HFFc6 (cell line): ENCODE results near the gene CDK14. TPM values are rescaled to one million over a fixed set of nuclear protein-coding genes. Genes with fewer than 3 reads are reported as not detected.
A peak's percentile ranks its signal among the peaks of the same experiment; 100 is the strongest.

Source experiments
- DNase-seq: peaks from one replicate; pipeline ENCODE4 v3.0.0-alpha.2; 2018
- H3K27ac Mint-ChIP-seq: 2 replicates; pipeline ENCODE4 v1.8.0; 2020; ENCODE audit warnings: mild to moderate bottlenecking, mixed read lengths
- H3K27me3 Mint-ChIP-seq: 2 replicates; pipeline ENCODE4 v1.8.0; 2021; ENCODE audit warnings: mild to moderate bottlenecking, moderate library complexity, mixed read lengths; ENCODE audit not compliant: insufficient read depth
- H3K36me3 Mint-ChIP-seq: 2 replicates; pipeline ENCODE4 v1.8.0; 2021; ENCODE audit warnings: low read depth, mixed read lengths
- H3K4me1 Mint-ChIP-seq: 2 replicates; pipeline ENCODE4 v1.8.0; 2020; ENCODE audit warnings: low read depth, mixed read lengths
- H3K4me3 Mint-ChIP-seq: 2 replicates; pipeline ENCODE4 v1.8.0; 2020; ENCODE audit warnings: mild to moderate bottlenecking, moderate library complexity, mixed read lengths
- H3K9me3 Mint-ChIP-seq: 2 replicates; pipeline ENCODE4 v1.8.0; 2020; ENCODE audit warnings: mild to moderate bottlenecking, mixed read lengths
- total RNA-seq, 6 experiments: library from RNA; stranded (reverse); fragmentation: NEBNext Ultra II Directional; extraction: Animal tissue kit (Norgen Biotek cat#: 25700); gene quantifications; 2 replicates in 1 of 6; 3 replicates in 5 of 6; pipeline ENCODE4 v1.2.3, GENCODE V29; 2021
- TF ChIP-seq, protein P1 (sequence below): fragments of 200-600 bp; sonication (generic); IDR thresholded peaks from 2 replicates; pipeline ENCODE4 v1.5.0; 2021; ENCODE audit warnings: antibody characterized with exemption, mild to moderate bottlenecking

CDK14 gene
- total RNA-seq, 6 experiments from 2014 or later, result 18.4 to 28.6 (median 27.2) TPM

DNA sequence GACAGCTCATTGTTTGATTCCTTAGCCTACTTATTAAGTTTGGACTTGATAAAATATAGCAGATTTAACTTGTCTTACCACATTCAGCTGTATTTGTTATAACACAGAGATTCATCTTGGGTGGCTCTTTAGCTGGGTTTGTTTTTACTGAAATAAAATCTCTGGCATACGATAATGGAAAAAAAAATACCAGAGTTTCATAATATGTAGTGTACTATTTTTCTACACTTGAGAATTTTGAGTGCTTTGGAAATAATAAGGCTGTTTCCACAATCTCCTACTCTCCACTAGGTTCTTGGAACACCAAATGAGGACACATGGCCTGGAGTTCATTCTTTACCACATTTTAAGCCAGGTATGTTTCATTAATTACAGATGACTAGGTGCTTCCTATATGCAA is 449.5 kb downstream of the CDK14 start:
- no peak for DNase-seq
- H3K4me1 Mint-ChIP-seq, result peaks cover 26% of the 10 kb centered on the region
- H3K4me3 Mint-ChIP-seq, result no peak overlapping the region
- TF ChIP-seq, protein P1, sequence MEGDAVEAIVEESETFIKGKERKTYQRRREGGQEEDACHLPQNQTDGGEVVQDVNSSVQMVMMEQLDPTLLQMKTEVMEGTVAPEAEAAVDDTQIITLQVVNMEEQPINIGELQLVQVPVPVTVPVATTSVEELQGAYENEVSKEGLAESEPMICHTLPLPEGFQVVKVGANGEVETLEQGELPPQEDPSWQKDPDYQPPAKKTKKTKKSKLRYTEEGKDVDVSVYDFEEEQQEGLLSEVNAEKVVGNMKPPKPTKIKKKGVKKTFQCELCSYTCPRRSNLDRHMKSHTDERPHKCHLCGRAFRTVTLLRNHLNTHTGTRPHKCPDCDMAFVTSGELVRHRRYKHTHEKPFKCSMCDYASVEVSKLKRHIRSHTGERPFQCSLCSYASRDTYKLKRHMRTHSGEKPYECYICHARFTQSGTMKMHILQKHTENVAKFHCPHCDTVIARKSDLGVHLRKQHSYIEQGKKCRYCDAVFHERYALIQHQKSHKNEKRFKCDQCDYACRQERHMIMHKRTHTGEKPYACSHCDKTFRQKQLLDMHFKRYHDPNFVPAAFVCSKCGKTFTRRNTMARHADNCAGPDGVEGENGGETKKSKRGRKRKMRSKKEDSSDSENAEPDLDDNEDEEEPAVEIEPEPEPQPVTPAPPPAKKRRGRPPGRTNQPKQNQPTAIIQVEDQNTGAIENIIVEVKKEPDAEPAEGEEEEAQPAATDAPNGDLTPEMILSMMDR, result no peak
- no peak overlapping the region for H3K27ac Mint-ChIP-seq
- no peaks in the 10 kb centered on the region for H3K27me3 Mint-ChIP-seq
- no peaks in the 10 kb centered on the region for H3K36me3 Mint-ChIP-seq
- H3K9me3 Mint-ChIP-seq, result no peaks in the 10 kb centered on the region

DNA sequence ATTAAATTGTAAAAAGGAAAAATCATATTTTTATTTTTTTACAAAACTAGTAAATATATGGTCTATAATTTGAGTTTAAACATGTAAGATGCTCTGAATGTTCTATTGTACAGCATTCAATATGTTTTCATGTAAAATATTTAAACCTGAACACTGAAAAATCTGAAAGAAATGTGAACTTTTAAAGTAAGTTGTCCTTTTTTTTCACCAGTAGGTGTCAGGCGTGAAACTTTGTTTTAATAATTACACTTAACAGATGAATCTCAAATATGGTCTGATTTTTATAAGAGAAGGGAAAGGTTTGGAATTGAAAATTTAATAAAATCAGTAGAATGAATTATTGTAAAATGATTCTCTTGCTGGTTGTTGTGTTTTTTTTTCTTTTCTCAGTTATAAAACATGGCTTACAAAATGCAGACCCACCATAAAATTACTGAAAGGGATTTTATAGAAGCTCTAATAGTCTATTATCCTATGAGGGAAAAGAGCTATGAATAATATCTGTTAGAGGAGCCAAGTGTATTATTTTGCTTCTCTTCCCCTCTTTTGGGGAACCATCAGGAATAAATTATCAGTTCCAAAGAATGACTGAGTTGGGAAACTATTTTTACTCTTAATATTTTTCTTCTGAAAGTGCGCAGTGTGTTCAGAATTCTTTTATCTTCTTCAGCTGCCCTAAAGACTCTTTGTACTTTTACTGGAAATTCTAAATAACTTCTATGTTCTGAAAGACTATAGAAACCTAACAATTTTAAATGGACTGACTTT is 450.4 kb downstream of the CDK14 start:
- peak overlapping the region; percentile 27; the same call in 1 of the 2 replicates for H3K27ac Mint-ChIP-seq
- H3K4me1 Mint-ChIP-seq, result peaks cover 30% of the 10 kb centered on the region
- H3K27me3 Mint-ChIP-seq, result no peaks in the 10 kb centered on the region; the same call in 1 of the 2 replicates
- H3K4me3 Mint-ChIP-seq, result no peak overlapping the region
- no peak for DNase-seq
- TF ChIP-seq, protein P1, result peak; percentile 80
- H3K9me3 Mint-ChIP-seq, result no peaks in the 10 kb centered on the region
- H3K36me3 Mint-ChIP-seq, result no peaks in the 10 kb centered on the region

DNA sequence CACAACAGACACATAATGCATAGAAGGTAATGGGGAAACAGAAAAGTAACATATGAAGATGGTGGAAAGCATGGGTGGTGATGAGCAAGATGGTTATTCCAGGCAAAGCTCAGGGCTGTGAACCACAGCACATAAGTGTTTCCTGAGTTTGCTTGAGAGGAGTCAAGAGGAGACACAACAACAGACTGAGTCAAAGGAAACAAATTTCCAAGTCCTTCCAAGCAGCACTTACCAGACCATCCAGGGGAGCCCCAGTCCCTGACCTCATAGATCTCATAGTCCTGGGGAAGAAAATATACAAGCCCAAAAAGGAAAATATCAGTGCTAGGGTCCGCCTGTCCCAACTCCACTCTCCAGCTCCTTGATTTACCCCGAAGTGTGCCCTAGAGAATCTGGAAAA is 451.5 kb downstream of the CDK14 start:
- Mint-ChIP-seq H3K4me1 (peaks cover 21% of the 10 kb centered on the region), H3K36me3 (no peaks in the 10 kb centered on the region), H3K27ac (no peak overlapping the region), H3K27me3 (no peaks in the 10 kb centered on the region; the same call in 1 of the 2 replicates), H3K4me3 (no peak overlapping the region), H3K9me3 (no peaks in the 10 kb centered on the region)
- DNase-seq, result no peak
- TF ChIP-seq, protein P1, result no peak

DNA sequence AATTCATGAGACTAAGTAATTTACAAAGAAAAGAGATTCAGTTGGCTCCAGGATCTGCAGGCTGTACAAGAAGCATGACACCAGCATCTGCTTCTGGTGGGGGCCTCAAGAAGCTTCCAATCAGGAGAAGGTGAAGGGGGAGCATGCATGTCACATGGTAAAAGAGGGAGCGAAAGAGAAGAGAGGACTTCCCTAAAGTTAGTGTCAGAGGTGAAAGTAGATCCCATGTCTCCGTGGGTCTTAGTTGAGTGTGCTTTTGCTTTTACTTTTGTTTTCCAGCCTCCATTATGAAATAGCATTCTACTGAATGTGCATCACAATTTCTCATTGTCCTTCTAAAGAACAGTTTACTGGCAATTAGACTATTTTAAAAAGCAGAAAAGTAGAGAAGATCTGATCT is 454.6 kb downstream of the CDK14 start:
- H3K27ac Mint-ChIP-seq, result no peak overlapping the region
- no peak for DNase-seq

DNA sequence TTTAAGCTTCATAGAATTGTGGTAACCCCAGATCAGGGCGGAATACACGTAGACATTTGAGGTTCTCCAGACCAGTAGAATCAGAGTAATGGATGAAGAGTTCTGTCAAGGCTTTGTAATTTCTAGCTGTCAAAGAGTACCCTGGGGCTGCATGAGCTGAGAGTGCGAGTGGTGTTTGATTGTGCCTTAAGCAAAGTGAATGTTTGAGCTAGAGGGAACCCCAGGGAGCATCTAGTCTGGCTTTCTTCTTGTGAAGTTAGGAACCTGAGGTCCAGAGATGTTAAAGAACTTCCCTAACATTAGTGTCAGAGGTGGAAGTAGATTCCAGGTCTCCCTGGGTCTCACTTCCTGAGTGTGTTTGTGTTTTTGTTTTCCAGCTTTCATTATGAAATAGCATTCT is 455.8 kb downstream of the CDK14 start:
- TF ChIP-seq, protein P1, result no peak
- Mint-ChIP-seq H3K9me3 (no peaks in the 10 kb centered on the region), H3K4me1 (peaks cover 13% of the 10 kb centered on the region), H3K36me3 (peaks cover 4% of the 10 kb centered on the region; the same call in 1 of the 2 replicates), H3K27me3 (no peaks in the 10 kb centered on the region; the same call in 1 of the 2 replicates), H3K27ac (no peak overlapping the region), H3K4me3 (no peak overlapping the region)
- no peak for DNase-seq

More for the DNA sequence above, 454.6 kb downstream of the CDK14 start:
- TF ChIP-seq, protein P1, result no peak
- no peak overlapping the region; the same call in 1 of the 2 replicates for H3K4me3 Mint-ChIP-seq
- no peaks in the 10 kb centered on the region; the same call in 1 of the 2 replicates for H3K27me3 Mint-ChIP-seq
- peaks cover 21% of the 10 kb centered on the region for H3K4me1 Mint-ChIP-seq
- no peaks in the 10 kb centered on the region for H3K9me3 Mint-ChIP-seq
- no peaks in the 10 kb centered on the region for H3K36me3 Mint-ChIP-seq
